Renal cortical epithelial cell (primary cell): ENCODE data around the gene EME2. TPM values are rescaled to one million over a fixed set of nuclear protein-coding genes. Genes with fewer than 3 reads are reported as not detected.

Experiments
- DNase-seq: peaks from one replicate; pipeline ENCODE4 v3.0.0-alpha.2; 2011; ENCODE audit warnings: low read depth
- total RNA-seq: library from RNA; depleted of rRNA; stranded (reverse); fragments of >200 nt; gene quantifications from 2 replicates; pipeline ENCODE4 v1.2.3, GENCODE V29; 2014

EME2 gene
- total RNA-seq, 1 donor from 2014 or later = 13.1 TPM

DNA sequence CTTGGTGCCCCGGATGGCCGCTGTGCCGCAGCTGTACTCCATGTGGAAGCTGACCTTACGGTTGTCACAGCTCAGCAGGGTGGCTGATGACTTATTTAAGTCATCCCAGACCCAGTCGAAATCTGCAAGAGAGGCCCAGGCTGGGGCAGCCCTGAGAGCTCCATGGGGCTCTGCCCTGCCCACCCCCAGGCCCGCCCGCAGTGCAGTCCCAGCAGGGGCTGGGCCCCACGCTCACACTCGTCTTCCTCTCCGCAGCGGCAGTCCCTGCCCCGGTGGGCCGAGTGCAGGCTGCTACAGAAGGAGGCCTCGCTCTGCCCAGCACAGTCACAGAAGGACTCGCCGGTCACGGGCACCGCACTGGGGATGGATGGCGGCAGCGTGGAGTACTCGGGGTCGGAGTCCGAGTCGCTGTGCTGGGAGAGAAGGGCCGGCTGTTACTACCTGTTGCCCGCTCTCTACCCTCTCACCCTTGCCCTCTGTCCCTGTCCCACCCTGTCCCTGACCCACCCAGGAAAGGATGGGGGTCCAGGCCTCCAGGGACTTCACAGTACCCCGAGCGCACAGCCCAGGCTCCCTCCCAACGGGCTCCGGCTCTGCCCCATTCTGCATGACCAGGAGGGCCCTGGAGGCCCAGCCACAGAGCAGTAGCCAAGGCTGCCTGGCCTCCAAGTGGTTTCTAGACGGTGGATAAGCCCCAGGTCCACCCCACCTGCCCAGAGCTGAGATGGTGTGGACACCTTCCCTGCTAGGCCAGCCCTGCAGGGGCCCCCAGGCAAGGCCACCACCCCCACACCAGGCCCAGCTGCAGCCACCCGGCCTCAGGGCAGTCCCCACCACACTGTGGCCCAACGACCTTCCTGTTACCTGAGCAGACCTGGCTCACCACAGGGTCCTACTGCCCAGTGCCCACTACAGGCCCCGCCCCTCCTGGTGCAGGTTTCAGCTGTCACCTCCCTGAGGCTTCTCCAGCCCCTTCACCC, 5.9 kb downstream of the EME2 start:
- no peak for DNase-seq

DNA sequence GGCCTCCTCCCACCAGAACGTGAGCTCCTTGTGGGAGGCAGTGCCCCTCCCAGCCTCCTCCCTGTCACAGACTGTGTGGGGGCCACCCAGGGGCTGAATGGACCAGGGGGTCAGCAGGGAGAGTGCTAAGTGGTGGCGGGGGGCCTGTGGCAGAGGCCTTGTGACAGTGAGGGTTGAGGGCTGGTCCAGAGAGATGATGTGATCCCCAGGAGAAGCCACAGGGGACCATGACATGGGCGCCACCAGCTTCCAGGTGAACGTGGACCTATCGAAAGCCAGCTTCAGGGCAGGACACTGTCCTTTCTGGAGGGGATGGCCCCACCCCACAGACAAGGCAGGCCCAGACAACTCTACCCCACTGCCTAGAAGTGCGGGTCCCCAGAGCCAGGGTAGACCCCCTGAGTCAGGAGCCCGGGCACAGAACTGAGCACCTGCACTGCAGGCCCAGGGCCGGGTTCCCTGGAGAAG, 6.7 kb downstream of the EME2 start:
- no peak for DNase-seq

- DNase-seq = no peak
Measured at GRCh38 chr16:1779741-1780676, 7.4 kb downstream of the EME2 start.

DNA sequence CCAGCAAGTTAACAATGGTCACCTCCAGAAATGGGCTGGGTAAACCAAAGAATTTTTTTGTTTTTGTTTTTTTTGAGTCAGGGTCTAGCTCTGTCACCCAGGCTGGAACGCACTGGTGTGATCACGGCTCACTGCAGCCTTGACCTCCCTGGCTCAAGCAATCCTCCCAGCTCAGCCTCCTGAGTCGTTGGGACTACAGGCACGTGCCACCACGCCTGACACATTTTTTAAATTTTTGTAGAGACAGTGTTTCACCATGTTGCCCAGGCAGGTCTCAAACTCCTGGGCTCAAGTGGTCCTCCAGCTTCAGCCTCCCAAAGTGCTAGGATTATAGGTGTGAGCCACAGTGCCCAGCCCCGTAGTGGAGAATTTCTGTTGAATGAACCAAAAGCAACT, 8.1 kb downstream of the EME2 start:
- DNase-seq = no peak

DNA sequence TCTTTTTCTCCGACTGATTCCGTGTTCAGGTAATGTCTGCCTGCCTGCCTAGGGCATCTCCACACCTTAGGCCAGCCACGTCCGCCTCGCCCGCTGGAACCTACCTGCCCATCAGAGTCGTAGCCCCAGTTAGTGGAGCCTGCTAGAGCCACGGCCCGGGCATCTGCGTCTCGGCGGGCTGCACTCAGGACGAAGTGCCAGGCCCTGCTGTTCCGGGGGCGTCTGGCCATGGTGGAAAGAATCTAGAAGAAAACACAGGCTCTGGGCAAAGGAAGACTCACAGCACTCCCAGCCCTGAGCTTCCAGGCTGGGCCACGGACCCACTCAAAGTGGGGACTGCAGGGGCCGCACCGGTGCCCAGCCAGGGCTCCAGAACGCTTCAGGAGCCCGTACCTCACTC, 8.6 kb downstream of the EME2 start:
- no peak for DNase-seq

- DNase-seq = peak; percentile 21
Measured at GRCh38 chr16:1781758-1782407, 9.3 kb downstream of the EME2 start.

DNA sequence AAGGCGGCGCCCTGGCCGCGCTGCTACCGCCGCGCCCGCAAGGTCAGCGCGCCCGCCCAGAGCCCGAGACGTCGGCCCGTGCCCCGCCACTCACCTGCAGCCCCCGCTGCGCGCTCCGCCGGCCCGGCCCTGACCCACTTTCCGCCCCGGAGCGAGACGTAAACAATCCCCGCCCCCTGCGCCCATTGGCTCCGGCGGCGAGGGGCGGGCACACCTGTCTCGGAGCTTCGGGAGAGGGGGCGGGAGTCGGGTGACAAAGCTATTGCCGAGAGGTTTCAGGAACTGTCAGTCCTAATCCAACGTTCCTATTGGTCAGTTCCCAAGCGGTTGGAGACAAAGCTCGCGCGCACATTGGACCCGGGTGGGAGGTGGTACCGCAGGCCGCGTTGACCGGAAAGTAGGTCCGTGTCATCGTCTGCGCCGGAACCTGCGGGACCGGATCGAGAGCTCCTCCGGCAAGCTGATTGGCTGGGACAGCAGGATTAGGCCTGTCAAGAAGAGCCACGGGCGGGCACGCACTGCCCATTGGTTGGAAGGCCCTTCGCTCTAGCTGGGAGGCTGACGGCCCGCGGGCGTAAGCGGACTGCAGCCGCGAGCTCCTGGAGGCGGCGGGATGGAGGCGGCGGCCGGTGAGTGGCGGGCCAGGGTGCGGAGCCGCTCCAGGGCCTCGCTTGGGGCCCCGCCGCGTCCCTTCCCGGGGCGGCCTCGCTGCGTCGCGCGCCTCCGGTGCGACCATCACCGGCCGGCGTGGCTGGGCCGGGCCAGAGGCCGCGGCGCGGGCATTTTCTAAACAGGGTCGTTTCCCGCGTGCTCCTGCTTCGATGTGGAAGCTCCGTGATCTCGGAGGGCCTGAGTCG, 10.0 kb downstream of the EME2 start, which contains the start of the genes NUBP2 and SPSB3:
Gene NUBP2, plus strand, starts transcription at position 553 of the 857 bp plus-strand sequence. Its CDS starts 61 bp downstream, at position 614.
Gene SPSB3, minus strand, starts transcription at position 164 of the 857 bp plus-strand sequence. CDS start 1,088 bp downstream, outside the sequence.
- peak; percentile 99 for DNase-seq

GRCh38 chr16:1784977-1785845, 12.6 kb downstream of the EME2 start:
- DNase-seq = no peak

- DNase-seq = no peak
Measured at GRCh38 chr16:1785846-1786170, 13.2 kb downstream of the EME2 start.

DNA sequence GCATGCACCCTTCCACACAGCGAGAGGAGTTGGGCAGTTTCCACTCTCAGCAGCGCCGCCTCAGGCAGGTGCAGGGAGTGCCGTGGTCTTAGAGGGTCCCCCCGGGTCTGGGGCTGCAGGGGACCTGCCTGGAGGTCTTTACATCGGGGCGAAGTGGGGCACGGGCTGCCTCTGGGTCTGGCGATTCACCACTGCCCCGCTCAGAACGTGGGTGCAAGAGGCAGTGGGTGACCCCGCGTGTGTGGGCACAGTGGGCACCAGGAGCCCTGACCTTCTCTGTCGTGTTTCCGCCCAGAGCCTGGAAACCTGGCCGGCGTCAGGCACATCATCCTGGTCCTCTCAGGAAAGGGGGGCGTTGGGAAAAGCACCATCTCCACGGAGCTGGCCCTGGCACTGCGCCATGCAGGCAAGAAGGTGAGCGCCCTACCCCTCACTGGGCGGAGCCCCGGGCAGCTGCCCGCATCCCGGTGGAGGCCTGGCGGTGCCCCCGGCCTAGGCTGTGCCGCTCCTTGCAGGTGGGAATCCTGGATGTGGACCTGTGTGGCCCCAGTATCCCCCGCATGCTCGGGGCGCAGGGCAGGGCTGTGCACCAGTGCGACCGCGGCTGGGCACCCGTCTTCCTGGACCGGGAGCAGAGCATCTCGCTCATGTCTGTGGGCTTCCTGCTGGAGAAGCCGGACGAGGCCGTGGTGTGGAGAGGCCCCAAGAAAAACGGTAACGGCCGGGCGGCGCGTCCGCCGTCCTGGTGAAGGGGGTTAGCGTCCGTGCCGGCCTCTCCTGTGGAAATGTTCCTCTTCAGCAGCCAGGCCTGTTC, 13.8 kb downstream of the EME2 start:
- DNase-seq = no peak

- no peak for DNase-seq
Measured at GRCh38 chr16:1787056-1787321, 14.4 kb downstream of the EME2 start.

DNA sequence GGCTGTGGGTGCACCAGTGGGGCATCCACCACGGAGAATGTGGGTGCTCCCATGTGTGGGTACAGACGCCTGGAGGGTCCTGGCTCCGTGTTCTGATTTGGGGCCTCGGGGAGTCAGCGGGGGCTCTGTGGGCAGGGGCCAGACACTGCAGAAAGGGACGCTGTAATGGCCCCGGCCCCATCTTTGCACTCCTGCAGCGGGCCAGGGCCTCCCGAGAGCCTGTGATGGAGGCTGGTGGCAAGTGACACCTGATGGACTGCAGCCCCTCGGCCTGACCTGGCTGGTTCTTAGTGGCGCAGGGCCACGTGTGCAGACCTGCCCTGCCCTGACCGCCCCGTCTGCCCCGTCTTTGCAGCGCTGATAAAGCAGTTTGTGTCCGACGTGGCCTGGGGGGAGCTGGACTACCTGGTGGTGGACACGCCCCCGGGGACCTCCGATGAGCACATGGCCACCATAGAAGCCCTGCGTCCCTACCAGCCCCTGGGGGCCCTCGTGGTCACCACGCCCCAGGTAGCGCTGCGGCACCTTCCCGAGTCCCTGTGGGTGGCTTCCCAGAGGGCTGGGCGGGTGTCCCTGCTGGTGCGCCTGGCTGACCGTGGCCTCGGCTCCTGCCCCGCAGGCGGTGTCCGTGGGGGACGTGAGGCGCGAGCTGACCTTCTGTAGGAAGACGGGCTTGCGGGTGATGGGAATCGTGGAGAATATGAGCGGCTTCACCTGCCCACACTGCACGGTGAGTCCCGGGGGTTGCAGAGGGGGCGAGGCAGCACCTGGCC, 14.9 kb downstream of the EME2 start:
- DNase-seq = no peak

GRCh38 chr16:1788095-1788707, 15.6 kb downstream of the EME2 start:
- no peak for DNase-seq

- DNase-seq = no peak
Measured at GRCh38 chr16:1788708-1789100, 16.1 kb downstream of the EME2 start.

GRCh38 chr16:1789643-1790045, 17.0 kb downstream of the EME2 start:
- DNase-seq = no peak

GRCh38 chr16:1790261-1790610, 17.6 kb downstream of the EME2 start:
- DNase-seq = no peak

GRCh38 chr16:1790611-1791255, 18.1 kb downstream of the EME2 start:
- DNase-seq = no peak
